ENCODE results near the gene SLC4A1. TPM values are rescaled to one million over a fixed set of nuclear protein-coding genes. Genes with fewer than 3 reads are reported as not detected.

The SLC4A1 gene
- not detected in 2 replicates for total RNA-seq

DNA sequence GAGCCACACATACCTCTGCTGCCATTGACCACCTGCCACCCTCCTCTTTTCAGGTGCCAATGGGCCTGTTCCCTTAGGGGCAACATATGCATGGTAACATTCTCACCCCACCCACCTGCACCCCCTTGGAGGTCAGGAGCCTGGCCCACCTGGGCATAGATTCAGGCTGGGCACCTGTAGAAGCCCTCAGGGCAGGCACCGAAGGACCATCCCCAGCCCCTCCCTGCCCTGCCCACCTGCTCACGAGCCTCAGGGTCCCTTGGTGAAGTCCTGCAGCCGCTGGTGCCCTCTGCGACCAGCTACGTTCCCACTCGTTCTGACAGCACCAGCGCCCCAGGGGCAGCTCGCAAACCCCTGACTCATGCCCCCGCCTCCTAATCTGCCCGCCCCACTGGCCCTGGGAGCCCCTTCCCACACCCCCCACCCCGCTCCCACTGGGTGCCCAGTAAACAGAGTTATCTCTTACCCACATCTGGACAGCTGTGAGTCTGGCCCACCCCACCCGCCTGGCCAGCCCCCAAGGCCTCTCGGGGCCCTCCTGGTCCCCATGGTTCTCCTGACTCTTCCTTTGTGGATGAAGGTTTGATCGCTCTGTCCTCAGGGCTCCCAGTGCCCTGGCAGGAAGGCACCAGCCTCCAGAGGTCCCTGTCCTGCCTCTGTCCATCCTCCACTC, at the start of gene SLC4A1:
SLC4A1 (minus strand) TSS at position 318 of the 673 bp plus-strand sequence. CDS start 5,269 bp downstream, outside the sequence.

DNA sequence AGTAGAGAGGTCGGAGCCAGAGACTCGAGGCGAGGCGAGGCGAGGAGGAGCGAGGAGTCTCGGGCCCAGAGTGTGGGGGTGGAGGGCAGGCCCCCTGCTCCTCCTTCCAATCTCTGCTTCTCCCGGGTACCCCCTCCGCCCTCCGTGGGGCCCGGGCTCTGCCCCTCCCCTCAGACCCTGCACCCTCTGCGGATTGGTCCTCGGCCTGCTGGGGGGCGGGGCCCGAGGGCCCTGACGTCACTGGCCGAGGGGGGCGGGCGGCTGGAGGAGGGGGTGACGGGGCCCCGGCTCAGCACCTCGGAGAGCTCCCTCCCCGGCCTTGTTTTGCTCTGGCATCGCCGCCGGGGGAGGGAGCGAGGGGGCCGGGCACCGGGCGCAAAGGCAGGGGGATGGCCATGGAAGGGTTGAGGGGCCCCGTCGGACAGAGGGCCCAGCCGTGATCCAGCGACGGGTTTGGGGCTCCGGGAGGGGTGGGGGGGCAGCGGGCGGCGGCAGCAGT, 40.4 kb upstream of the SLC4A1 start, which contains the start of gene RUNDC3A:
RUNDC3A (plus strand) TSS at position 282 of the 499 bp plus-strand sequence. CDS start 232 bp downstream, outside the sequence.

GRCh38 chr17:44219616-44220212, 48.2 kb downstream of the SLC4A1 start, which contains the start of gene UBTF:
Gene UBTF (minus strand): TSS chr17:44219675. CDS start chr17:44218229, 1,446 bp downstream.

GRCh38 chr17:44199553-44200477, 68.1 kb downstream of the SLC4A1 start, which contains the start of gene ATXN7L3:
Gene ATXN7L3 (minus strand): TSS chr17:44199884. CDS start chr17:44198070, 1,814 bp downstream.

Other genes with a start within 250 kb of the SLC4A1 start
- gene LSM12, start 201.5 kb downstream of the SLC4A1 start, total RNA-seq: 55.6 and 59.4 TPM in 2 replicates
- gene G6PC3, start 197.4 kb downstream of the SLC4A1 start, total RNA-seq: 36.5 and 42.4 TPM in 2 replicates
- gene HDAC5, start 144.5 kb downstream of the SLC4A1 start, total RNA-seq: 8.7 and 17.2 TPM in 2 replicates
- gene HROB, start 126.2 kb downstream of the SLC4A1 start, total RNA-seq: 2.8 and 7.8 TPM in 2 replicates
- gene ASB16, start 97.4 kb downstream of the SLC4A1 start, total RNA-seq: not detected in 2 replicates
- gene TMUB2, start 81.2 kb downstream of the SLC4A1 start, total RNA-seq: 18.6 and 21.2 TPM in 2 replicates
- 47.5 and 55.4 TPM in 2 replicates for gene ATXN7L3, start 68.3 kb downstream of the SLC4A1 start, total RNA-seq
- 28.7 and 34.2 TPM in 2 replicates for gene UBTF, start 48.5 kb downstream of the SLC4A1 start, total RNA-seq
- 2.2 and 4.1 TPM in 2 replicates for gene RUNDC3A, start 40.5 kb upstream of the SLC4A1 start, total RNA-seq
- gene SLC25A39, start 56.7 kb upstream of the SLC4A1 start, total RNA-seq: 142 and 182 TPM in 2 replicates
- 366 and 511 TPM in 2 replicates for gene GRN, start 77.2 kb upstream of the SLC4A1 start, total RNA-seq
- 2.7 and 3.4 TPM in 2 replicates for gene FAM171A2, start 95.7 kb upstream of the SLC4A1 start, total RNA-seq
- 0.15 and 0.23 TPM in 2 replicates for gene ITGA2B, start 121.5 kb upstream of the SLC4A1 start, total RNA-seq
- 12.7 and 14.9 TPM in 2 replicates for gene GPATCH8, start 235.3 kb upstream of the SLC4A1 start, total RNA-seq

Data from hair follicular keratinocyte (primary cell).